ENCODE data around the gene HHATL.

- TF ChIP-seq POLR2A (IDR thresholded peaks at IDR 0.05; ENCODE audit: low read length): no peak
- TF ChIP-seq GATA1 (IDR thresholded peaks at IDR 0.05; ENCODE audit: low read depth, low read length): no peak
Observed at GRCh38 chr3:42735615-42736014, 33.0 kb upstream of the HHATL start.

Data from erythroblast (primary cell).